A549 (cell line): ENCODE data around the gene BCL2L11.
A peak's percentile ranks its signal among the peaks of the same experiment; 100 is the strongest.

Experiments
- BHLHE40 ChIP-seq: IDR thresholded peaks from 2 replicates; pipeline ENCODE4 v1.6.1; 2012; ENCODE audit warnings: low read depth, low read length, inconsistent platforms
- CEBPB ChIP-seq, 2 experiments: fragments of >200 bp in 1 of 2; sonication (Bioruptor Twin) in 1 of 2; formaldehyde crosslinking in 1 of 2; IDR thresholded peaks; 2 replicates each; pipeline ENCODE4 v1.6.1; 2012 to 2016
- EHMT2 ChIP-seq: fragments of 200-600 bp; sonication (generic); IDR thresholded peaks from 2 replicates; pipeline ENCODE4 v1.6.1; 2016; ENCODE audit warnings: antibody characterized with exemption, low read depth, mild to moderate bottlenecking, moderate library complexity
- EP300 ChIP-seq, 2 experiments: fragments of >200 bp; sonication (Bioruptor Twin); formaldehyde crosslinking; IDR thresholded peaks; 2 replicates in 1 of 2; 3 replicates in 1 of 2; pipeline ENCODE4 v1.6.1; 2016 to 2017
- JUNB ChIP-seq: fragments of >200 bp; sonication (Bioruptor Twin); formaldehyde crosslinking; IDR thresholded peaks from 2 replicates; pipeline ENCODE4 v1.6.1; 2016
- MAFK ChIP-seq: fragments of 450-650 bp; IDR thresholded peaks from 2 replicates; pipeline ENCODE4 v1.6.1; 2014; ENCODE audit not compliant: partially characterized antibody
- POLR2A ChIP-seq: IDR thresholded peaks from 2 replicates; pipeline ENCODE4 v1.6.1; 2012; ENCODE audit warnings: mild to moderate bottlenecking, low read length
- RAD21 ChIP-seq, 2 experiments: fragments of >200 bp in 1 of 2; sonication (Bioruptor Twin) in 1 of 2; formaldehyde crosslinking in 1 of 2; IDR thresholded peaks in 1 of 2; conservative IDR thresholded peaks in 1 of 2; 2 replicates in 1 of 2; 3 replicates in 1 of 2; pipeline ENCODE4 v1.6.1; 2012 to 2018; ENCODE audit warnings: inconsistent platforms in 1 of 2
- RCOR1 ChIP-seq: fragments of 150-350 bp; IDR thresholded peaks from 2 replicates; pipeline ENCODE4 v1.6.1; 2014; ENCODE audit warnings: antibody characterized with exemption, low read length, low read depth
- SMC3 ChIP-seq: fragments of >200 bp; sonication (Bioruptor Twin); formaldehyde crosslinking; IDR thresholded peaks from 3 replicates; pipeline ENCODE4 v1.6.1; 2018; ENCODE audit warnings: inconsistent platforms
- TF ChIP-seq, protein P1 (sequence below): fragments of >200 bp; sonication (Bioruptor Twin); formaldehyde crosslinking; IDR thresholded peaks from 3 replicates; pipeline ENCODE4 v1.5.1; 2016
- TF ChIP-seq, protein P2 (sequence below): fragments of 200-600 bp; sonication (generic); IDR thresholded peaks from 2 replicates; pipeline ENCODE4 v1.6.1; 2016; ENCODE audit warnings: antibody characterized with exemption, mild to moderate bottlenecking, moderate library complexity

DNA sequence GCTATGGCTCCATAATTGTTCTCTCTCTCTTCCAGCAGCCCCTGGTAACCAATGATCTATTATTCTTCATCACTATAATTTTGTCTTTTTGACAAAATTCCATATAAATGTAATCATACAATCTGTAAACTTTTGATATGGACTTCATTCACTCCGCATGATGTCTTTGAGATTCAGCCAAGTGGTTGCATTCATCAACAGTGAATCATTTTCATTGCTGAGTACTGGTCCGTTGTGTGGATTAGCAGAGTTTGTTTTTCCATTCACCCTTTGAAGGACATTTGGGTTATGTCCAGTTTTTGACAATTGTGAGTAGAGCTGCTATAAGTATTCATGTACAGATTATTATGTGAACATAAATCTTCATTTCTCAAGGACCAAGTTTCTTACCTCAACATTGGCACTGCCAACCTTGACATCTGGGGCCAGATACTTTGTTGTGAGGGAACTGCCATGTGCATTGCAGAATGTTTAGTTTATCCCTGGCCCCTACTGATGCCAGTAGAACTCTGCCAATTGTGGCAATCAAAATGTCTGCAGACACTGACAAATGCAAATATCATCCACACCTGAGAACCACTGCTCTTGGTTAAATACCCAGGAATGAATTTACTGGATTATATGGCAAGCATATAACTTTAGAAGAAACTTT, 48.4 kb upstream of the BCL2L11 start:
- TF ChIP-seq POLR2A, result no peak
- TF ChIP-seq MAFK, result no peak
- TF ChIP-seq, protein P1, sequence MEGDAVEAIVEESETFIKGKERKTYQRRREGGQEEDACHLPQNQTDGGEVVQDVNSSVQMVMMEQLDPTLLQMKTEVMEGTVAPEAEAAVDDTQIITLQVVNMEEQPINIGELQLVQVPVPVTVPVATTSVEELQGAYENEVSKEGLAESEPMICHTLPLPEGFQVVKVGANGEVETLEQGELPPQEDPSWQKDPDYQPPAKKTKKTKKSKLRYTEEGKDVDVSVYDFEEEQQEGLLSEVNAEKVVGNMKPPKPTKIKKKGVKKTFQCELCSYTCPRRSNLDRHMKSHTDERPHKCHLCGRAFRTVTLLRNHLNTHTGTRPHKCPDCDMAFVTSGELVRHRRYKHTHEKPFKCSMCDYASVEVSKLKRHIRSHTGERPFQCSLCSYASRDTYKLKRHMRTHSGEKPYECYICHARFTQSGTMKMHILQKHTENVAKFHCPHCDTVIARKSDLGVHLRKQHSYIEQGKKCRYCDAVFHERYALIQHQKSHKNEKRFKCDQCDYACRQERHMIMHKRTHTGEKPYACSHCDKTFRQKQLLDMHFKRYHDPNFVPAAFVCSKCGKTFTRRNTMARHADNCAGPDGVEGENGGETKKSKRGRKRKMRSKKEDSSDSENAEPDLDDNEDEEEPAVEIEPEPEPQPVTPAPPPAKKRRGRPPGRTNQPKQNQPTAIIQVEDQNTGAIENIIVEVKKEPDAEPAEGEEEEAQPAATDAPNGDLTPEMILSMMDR, result no peak
- TF ChIP-seq SMC3, result no peak
- peak; percentile 51; the same call in 1 of the 2 replicates for TF ChIP-seq JUNB
- TF ChIP-seq, protein P2, sequence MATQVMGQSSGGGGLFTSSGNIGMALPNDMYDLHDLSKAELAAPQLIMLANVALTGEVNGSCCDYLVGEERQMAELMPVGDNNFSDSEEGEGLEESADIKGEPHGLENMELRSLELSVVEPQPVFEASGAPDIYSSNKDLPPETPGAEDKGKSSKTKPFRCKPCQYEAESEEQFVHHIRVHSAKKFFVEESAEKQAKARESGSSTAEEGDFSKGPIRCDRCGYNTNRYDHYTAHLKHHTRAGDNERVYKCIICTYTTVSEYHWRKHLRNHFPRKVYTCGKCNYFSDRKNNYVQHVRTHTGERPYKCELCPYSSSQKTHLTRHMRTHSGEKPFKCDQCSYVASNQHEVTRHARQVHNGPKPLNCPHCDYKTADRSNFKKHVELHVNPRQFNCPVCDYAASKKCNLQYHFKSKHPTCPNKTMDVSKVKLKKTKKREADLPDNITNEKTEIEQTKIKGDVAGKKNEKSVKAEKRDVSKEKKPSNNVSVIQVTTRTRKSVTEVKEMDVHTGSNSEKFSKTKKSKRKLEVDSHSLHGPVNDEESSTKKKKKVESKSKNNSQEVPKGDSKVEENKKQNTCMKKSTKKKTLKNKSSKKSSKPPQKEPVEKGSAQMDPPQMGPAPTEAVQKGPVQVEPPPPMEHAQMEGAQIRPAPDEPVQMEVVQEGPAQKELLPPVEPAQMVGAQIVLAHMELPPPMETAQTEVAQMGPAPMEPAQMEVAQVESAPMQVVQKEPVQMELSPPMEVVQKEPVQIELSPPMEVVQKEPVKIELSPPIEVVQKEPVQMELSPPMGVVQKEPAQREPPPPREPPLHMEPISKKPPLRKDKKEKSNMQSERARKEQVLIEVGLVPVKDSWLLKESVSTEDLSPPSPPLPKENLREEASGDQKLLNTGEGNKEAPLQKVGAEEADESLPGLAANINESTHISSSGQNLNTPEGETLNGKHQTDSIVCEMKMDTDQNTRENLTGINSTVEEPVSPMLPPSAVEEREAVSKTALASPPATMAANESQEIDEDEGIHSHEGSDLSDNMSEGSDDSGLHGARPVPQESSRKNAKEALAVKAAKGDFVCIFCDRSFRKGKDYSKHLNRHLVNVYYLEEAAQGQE, result no peak
- no peak for TF ChIP-seq RAD21 (conservative IDR thresholded peaks at IDR 0.05 in 1 of 2, IDR thresholded peaks at IDR 0.05 in 1 of 2)
- no peak for TF ChIP-seq EP300 (IDR thresholded peaks at IDR 0.05)
- no peak for TF ChIP-seq RCOR1
- no peak for TF ChIP-seq BHLHE40
- TF ChIP-seq CEBPB (IDR thresholded peaks at IDR 0.05), result no peak
- TF ChIP-seq EHMT2, result no peak
